Stomach (tissue), 9 donors: ENCODE data around the gene RABEP2. TPM values are rescaled to one million over a fixed set of nuclear protein-coding genes. Genes with fewer than 3 reads are reported as not detected.
"Not testable (repeated sequence)": the region's sequence is repeated elsewhere in the genome, so short reads cannot be mapped to it uniquely, and the experiment has no call there.

Source experiments
- DNase-seq, 2 donors: peaks; one replicate each; pipeline versions ENCODE4 v3.0.0 to v3.0.0-alpha.2; 2013 to 2019
- H3K27ac ChIP-seq, 5 donors: fragments of 200-600 bp in 4 of 5; sonication (generic) in 4 of 5; one replicate each; pipeline ENCODE4 v1.5.1; 2013 to 2019; ENCODE audit warnings: mild to moderate bottlenecking in 1 of 5, moderate library complexity in 1 of 5
- H3K27me3 ChIP-seq, 3 donors: fragments of 200-600 bp; sonication (generic); one replicate each; pipeline ENCODE4 v1.5.1; 2017 to 2019; ENCODE audit warnings: mixed run types in 1 of 3
- H3K36me3 ChIP-seq, 4 donors: fragments of 200-600 bp; sonication (generic); 1 replicate in 3 of 4; 2 replicates in 1 of 4; pipeline ENCODE4 v1.5.1; 2016 to 2019
- H3K4me1 ChIP-seq, 4 donors: fragments of 200-600 bp; sonication (generic); one replicate each; pipeline ENCODE4 v1.5.1; 2016 to 2019
- H3K4me3 ChIP-seq, 4 donors: fragments of 200-600 bp; sonication (generic) in 3 of 4; one replicate each; pipeline ENCODE4 v1.5.1; 2016 to 2019; ENCODE audit warnings: mild to moderate bottlenecking in 1 of 4
- H3K9me3 ChIP-seq, 4 donors: fragments of 200-600 bp; sonication (generic); one replicate each; pipeline ENCODE4 v1.5.1; 2016 to 2019
- EP300 ChIP-seq: sonication (generic); formaldehyde crosslinking; IDR thresholded peaks from one replicate; pipeline ENCODE4 v1.6.1; 2017; ENCODE audit warnings: antibody characterized with exemption
- POLR2A ChIP-seq, 4 donors: fragments of 450-650 bp; IDR thresholded peaks; one replicate each; pipeline ENCODE4 v1.6.1; 2016; ENCODE audit warnings: antibody characterized with exemption in 4 of 4, control low read depth in 2 of 4, mild to moderate bottlenecking in 1 of 4, moderate library complexity in 1 of 4
- POLR2AphosphoS5 ChIP-seq, 3 donors: sonication (generic); formaldehyde crosslinking; IDR thresholded peaks; one replicate each; pipeline ENCODE4 v1.6.1; 2016; ENCODE audit warnings: antibody characterized with exemption in 3 of 3
- WGBS, 5 donors: extraction: QIAGEN DNeasy Blood & Tissue Kit in 3 of 5; methylation state at CpG; one replicate each; pipeline versions ENCODE4 v1.1.5 to v1.1.7; 2013 to 2018; 5-methylcytosine and 5-hydroxymethylcytosine counted together
- intact Hi-C: fragments of 100-400 bp; cut with DNase I; formaldehyde crosslinking; loops from one replicate; pipeline ENCODE4 v1.15.1; 2023; ENCODE audit warnings: low total_unique reads
- polyA plus RNA-seq, 3 donors: library from polyadenylated mRNA; stranded (reverse); fragments of 200-250 nt; gene quantifications; one replicate each; pipeline ENCODE4 v1.2.3, GENCODE V29; 2013
- total RNA-seq, 5 donors: library from RNA; depleted of rRNA; stranded (reverse); fragments of >200 nt; gene quantifications; one replicate each; pipeline versions ENCODE4 v1.1.0 to v1.2.3, GENCODE V29; 2014 to 2016
- TF ChIP-seq, protein P1 (sequence below), 7 experiments: fragments of 450-650 bp in 4 of 7; fragments of 200-600 bp in 3 of 7; sonication (generic) in 3 of 7; IDR thresholded peaks; one replicate each; pipeline ENCODE4 v1.5.1; 2016 to 2019; ENCODE audit warnings: antibody characterized with exemption in 7 of 7, control low read depth in 2 of 7, mild to moderate bottlenecking in 1 of 7
- donor health status: healthy with polysubstance abuse.
- donor health status: Bipolar disorder and iron deficiency.
- donor health status: healthy.

Gene RABEP2
- total and polyA plus RNA-seq, 8 donors = 20.3 to 350 (median 33.7) TPM

DNA sequence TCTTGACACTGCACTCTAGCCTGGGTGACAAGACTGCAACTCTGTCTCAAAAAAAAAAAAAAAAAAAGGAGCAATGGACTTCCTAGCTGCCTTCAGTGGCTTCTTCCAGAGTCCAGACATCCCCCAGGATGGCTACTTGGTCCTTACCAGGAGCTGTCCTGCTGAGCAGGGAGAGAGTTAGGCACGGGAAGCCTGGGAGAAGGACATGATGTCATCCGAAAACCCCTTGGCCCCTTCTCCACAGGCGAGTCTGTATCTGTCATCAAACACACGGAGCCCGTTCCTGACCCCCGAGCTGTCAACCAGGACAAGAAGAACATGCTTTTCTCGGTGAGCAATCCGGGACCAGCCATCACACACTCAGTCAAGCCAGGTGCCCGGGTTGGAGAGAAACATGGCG, 38.1 kb downstream of the RABEP2 start:
- Histone ChIP-seq H3K9me3 (no peaks in the 10 kb centered on the region), H3K36me3 (no peaks in the 10 kb centered on the region), H3K27me3 (peaks cover 0 to 25% (median 7%) of the 10 kb centered on the region in 3 donors), H3K4me1 (no peaks in the 10 kb centered on the region), H3K4me3 (no peak overlapping the region), H3K27ac (no peak overlapping the region)
- TF ChIP-seq EP300 (no peak), POLR2A (IDR thresholded peaks at IDR 0.05) (no peak), POLR2AphosphoS5 (IDR thresholded peaks at IDR 0.05) (no peak)
- TF ChIP-seq, protein P1, sequence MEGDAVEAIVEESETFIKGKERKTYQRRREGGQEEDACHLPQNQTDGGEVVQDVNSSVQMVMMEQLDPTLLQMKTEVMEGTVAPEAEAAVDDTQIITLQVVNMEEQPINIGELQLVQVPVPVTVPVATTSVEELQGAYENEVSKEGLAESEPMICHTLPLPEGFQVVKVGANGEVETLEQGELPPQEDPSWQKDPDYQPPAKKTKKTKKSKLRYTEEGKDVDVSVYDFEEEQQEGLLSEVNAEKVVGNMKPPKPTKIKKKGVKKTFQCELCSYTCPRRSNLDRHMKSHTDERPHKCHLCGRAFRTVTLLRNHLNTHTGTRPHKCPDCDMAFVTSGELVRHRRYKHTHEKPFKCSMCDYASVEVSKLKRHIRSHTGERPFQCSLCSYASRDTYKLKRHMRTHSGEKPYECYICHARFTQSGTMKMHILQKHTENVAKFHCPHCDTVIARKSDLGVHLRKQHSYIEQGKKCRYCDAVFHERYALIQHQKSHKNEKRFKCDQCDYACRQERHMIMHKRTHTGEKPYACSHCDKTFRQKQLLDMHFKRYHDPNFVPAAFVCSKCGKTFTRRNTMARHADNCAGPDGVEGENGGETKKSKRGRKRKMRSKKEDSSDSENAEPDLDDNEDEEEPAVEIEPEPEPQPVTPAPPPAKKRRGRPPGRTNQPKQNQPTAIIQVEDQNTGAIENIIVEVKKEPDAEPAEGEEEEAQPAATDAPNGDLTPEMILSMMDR (IDR thresholded peaks at IDR 0.05) = no peak
- no peak for DNase-seq
- intact Hi-C loops = loop anchor here (10.0 kb wide), 2 partner anchors 48 to 52 kb away; partner anchors contain the start of gene CD19
- 71 to 82% (median 77%) methylated on average over 10 of the region's 10 CpGs for WGBS, 5 donors

DNA sequence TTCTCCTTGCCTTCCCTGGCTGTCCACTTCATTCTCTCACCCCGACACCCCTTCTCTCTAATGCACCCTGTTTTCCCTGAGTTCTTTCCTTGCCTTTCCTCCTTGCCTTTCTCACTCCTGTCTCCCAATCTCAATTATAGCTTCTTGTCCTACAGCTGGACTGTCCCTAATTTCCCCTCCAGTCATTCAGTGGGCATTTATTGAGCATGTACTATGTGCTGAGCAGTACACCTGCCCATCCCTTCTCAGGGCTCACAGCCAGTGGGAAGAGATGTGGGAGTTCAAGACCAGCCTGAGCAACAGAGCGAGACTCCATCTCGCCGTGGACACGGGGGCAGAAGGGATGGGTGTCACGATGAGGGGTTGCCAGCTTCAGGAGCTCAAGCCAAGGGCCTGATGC, 41.0 kb downstream of the RABEP2 start:
- peaks cover 12 to 15% (median 15%) of the 10 kb centered on the region in 4 donors for H3K4me1 ChIP-seq
- H3K4me3 ChIP-seq = no peak overlapping the region
- no peak for DNase-seq
- no peak overlapping the region for H3K27ac ChIP-seq
- WGBS, 5 donors = 89 to 98% (median 95%) methylated on average over 6 of the region's 6 CpGs
- intact Hi-C loops = loop anchor here (10.0 kb wide), 2 partner anchors 49 to 51 kb away; partner anchors contain the start of gene CD19
- no peaks in the 10 kb centered on the region for H3K36me3 ChIP-seq
- TF ChIP-seq, protein P1 (IDR thresholded peaks at IDR 0.05) = no peak
- no peak for TF ChIP-seq POLR2A (IDR thresholded peaks at IDR 0.05)
- no peak for TF ChIP-seq POLR2AphosphoS5 (IDR thresholded peaks at IDR 0.05)
- TF ChIP-seq EP300 = no peak
- no peaks in the 10 kb centered on the region for H3K9me3 ChIP-seq
- H3K27me3 ChIP-seq = peaks cover 0 to 44% (median 10%) of the 10 kb centered on the region in 3 donors

DNA sequence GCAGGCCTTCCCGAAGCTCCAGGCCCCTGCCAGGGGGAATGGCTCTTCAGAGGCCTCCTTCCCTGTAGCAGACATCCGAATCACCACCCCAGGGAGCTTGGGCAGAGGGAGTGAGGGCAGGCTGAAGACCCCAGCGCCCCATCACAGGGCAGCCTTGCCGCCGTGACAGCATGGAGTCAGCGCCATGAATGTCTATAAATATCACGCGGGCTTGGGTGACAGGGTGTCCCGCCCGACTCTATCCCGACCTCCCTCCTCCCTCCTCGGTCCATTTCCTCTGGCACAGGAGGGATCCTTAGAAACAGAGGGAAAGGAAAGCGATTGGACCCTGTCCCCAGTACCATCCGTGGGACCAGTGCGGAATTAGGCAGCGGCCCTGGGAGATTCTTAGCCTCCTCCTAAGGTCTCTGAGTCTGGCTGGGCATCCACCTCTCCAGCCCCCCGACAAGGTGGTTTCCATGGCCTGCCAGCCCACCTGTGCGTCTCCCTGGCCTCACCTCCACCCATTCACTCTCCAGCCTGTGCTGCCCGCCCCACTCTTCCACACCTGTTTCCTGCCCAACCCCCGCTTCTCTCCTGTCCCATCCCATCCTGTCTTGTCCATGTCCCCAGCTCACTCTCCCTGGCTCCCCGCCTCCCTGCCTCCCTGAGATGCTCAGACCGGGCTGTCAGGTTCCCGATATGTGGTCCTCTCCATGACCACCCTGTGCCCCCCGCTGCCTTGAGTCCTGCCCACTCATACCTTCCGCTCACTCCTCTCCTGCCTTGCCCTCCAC, 41.6 kb downstream of the RABEP2 start:
- H3K4me1 ChIP-seq = peaks cover 14 to 20% (median 18%) of the 10 kb centered on the region in 4 donors
- H3K36me3 ChIP-seq = no peaks in the 10 kb centered on the region
- H3K9me3 ChIP-seq = no peaks in the 10 kb centered on the region
- TF ChIP-seq POLR2AphosphoS5 (IDR thresholded peaks at IDR 0.05) = no peak
- no peak for TF ChIP-seq EP300
- TF ChIP-seq, protein P1 (IDR thresholded peaks at IDR 0.05) = no peak
- no peak for TF ChIP-seq POLR2A (IDR thresholded peaks at IDR 0.05)
- WGBS, 5 donors = 58 to 73% (median 63%) methylated on average over 23 to 25 of the region's 25 CpGs
- no peak for DNase-seq
- H3K4me3 ChIP-seq = no peak overlapping the region
- H3K27ac ChIP-seq = no peak overlapping the region
- intact Hi-C loops = loop anchor here (10.0 kb wide), 2 partner anchors 49 to 51 kb away; partner anchors contain the start of gene CD19
- H3K27me3 ChIP-seq = peaks cover 0 to 44% (median 10%) of the 10 kb centered on the region in 3 donors

DNA sequence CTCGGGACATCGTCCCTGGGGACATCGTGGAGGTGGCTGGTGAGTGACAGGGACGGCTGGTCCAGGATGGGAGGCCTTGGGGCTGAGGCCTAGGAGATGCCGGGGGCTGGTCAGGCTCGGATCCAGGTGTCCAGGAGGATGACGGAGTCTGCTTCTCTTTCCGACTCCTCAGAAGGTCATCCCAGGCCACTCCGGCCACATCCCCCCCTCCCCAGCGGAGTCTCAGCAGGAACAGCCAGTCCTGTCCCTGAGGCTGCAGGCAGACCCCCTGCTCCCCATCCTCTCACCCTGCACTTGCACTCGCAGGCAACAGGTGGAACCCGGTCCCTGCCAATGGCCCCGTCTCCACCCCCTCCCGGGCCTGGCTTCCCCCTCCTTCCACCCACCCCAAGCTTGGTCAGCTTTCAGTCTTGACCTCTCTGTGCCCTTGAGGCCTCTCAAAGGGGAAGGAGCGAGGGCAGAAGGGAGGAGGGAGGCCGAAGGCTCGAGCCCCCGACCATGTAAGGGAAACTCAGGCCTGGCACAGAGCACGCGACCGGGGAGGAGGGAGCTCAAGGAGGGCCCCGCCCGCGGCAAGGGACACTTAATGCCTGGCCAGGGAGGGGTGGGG, 42.4 kb downstream of the RABEP2 start:
- H3K9me3 ChIP-seq = no peaks in the 10 kb centered on the region
- intact Hi-C loops = loop anchor here (10.0 kb wide), 2 partner anchors 48 to 52 kb away; partner anchors contain the start of gene CD19
- TF ChIP-seq POLR2A (IDR thresholded peaks at IDR 0.05) (no peak), EP300 (no peak), POLR2AphosphoS5 (IDR thresholded peaks at IDR 0.05) (no peak)
- TF ChIP-seq, protein P1 (IDR thresholded peaks at IDR 0.05) = no peak
- no peak overlapping the region for H3K4me3 ChIP-seq
- WGBS, 5 donors = 32 to 56% (median 36%) methylated on average over 19 to 24 of the region's 24 CpGs
- no peaks in the 10 kb centered on the region for H3K36me3 ChIP-seq
- no peak overlapping the region for H3K27ac ChIP-seq
- H3K4me1 ChIP-seq = peaks cover 14 to 20% (median 18%) of the 10 kb centered on the region in 4 donors
- peak in 1 of 2 donors; percentile 45 for DNase-seq
- peaks cover 0 to 44% (median 10%) of the 10 kb centered on the region in 3 donors for H3K27me3 ChIP-seq

DNA sequence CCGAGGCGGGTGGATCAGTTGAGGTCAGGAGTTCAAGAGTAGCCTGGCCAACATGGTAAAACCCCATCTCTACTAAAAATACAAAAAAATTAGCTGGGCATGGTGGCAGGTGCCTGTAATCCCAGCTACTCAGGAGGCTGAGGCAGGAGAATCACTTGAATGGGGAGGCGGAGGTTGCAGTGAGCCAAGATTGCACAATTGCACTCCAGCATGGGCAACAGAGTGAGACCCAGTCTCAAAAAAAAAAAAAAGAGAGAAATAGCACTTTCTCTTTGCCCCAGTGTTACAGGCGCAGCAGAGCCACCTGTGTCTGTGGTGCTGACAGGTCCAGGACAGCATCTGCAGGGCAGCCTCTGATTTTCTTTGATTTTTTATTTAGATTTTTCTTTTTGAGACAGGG, 43.5 kb downstream of the RABEP2 start:
- not testable (repeated sequence) for H3K9me3 ChIP-seq, DNase-seq, H3K27ac ChIP-seq, H3K4me3 ChIP-seq, H3K36me3 ChIP-seq
- peaks cover 14 to 20% (median 18%) of the 10 kb centered on the region in 4 donors for H3K4me1 ChIP-seq
- H3K27me3 ChIP-seq = peaks cover 0 to 44% (median 10%) of the 10 kb centered on the region in 3 donors
- 69 to 89% (median 87%) methylated on average over 4 of the region's 4 CpGs for WGBS, 5 donors
- intact Hi-C loops = loop anchor here (10.0 kb wide), 2 partner anchors 47 to 53 kb away; partner anchors contain the start of gene CD19
